Measurements from ENCODE around the gene RPP21. TPM values are rescaled to one million over a fixed set of nuclear protein-coding genes. Genes with fewer than 3 reads are reported as not detected.
A peak's percentile ranks its signal among the peaks of the same experiment; 100 is the strongest.

RPP21 gene
- polyA plus RNA-seq, 1 donor from 2014 or later, result 109 TPM

DNA sequence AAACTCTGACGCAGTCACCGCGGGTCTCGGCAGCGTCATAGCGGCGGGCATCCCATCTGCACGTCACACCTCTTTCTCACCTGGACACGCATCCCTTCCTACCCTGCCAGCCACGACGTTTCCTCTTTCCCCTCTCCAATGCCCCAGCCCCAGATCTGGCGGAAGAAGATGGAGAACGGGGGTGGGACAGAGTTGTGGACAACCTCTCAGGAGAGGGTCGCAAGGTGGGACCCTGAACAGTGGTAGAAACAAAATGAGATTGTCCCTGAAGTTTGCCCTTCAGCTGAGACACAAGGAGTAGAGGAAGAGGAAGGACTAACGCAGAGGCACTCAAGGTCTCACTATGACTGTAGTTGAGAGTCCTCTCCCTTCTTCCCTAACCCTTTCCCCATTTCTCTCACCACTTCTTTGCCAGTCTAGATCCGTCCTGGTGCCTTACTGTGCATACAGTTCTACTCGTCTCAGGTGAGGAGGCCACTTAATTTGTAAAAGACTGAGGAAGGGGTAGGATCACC lies 17.7 kb upstream of the RPP21 start:
- Histone ChIP-seq H3K27ac (ENCODE audit: low read length) (peak overlapping the region; percentile 92), H3K9me2 (ENCODE audit: insufficient read depth, low read length) (no peaks in the 10 kb centered on the region), H3K9me3 (ENCODE audit: low read length) (no peaks in the 10 kb centered on the region), H3K4me3 (ENCODE audit: low read length) (peak overlapping the region; percentile 79), H3F3A (ENCODE audit: insufficient read depth, low read length, poor library complexity, severe bottlenecking) (no peaks in the 10 kb centered on the region), H3K36me3 (ENCODE audit: insufficient read depth, low read length) (no peaks in the 10 kb centered on the region), H3K79me2 (replicated peaks; ENCODE audit: insufficient read depth, low read length) (peaks cover 33% of the 10 kb centered on the region), H3K27me3 (ENCODE audit: insufficient read depth, low read depth, low read length) (no peaks in the 10 kb centered on the region), H3K4me2 (ENCODE audit: low read length) (peak overlapping the region; percentile 98), H2AFZ (ENCODE audit: low read depth, low read length) (peak overlapping the region; percentile 63), H3K9ac (ENCODE audit: low read length) (peak overlapping the region; percentile 95), H4K20me1 (ENCODE audit: insufficient read depth) (no peaks in the 10 kb centered on the region)
- TF ChIP-seq RAD21 (conservative IDR thresholded peaks at IDR 0.05) (no peak), EZH2 (IDR thresholded peaks at IDR 0.05; ENCODE audit: borderline replicate concordance, insufficient read depth, low read length, poor library complexity, severe bottlenecking) (no peak), POLR2AphosphoS5 (IDR thresholded peaks at IDR 0.05) (peak; percentile 8), EP300 (conservative IDR thresholded peaks at IDR 0.05; ENCODE audit: poor library complexity, severe bottlenecking) (peak; percentile 43), MXI1 (conservative IDR thresholded peaks at IDR 0.05; ENCODE audit: poor library complexity, severe bottlenecking) (peak; percentile 7), TAF1 (IDR thresholded peaks at IDR 0.05; ENCODE audit: low read depth) (no peak), SMC3 (conservative IDR thresholded peaks at IDR 0.05; ENCODE audit: poor library complexity) (peak; percentile 0)
- TF ChIP-seq, protein P1, sequence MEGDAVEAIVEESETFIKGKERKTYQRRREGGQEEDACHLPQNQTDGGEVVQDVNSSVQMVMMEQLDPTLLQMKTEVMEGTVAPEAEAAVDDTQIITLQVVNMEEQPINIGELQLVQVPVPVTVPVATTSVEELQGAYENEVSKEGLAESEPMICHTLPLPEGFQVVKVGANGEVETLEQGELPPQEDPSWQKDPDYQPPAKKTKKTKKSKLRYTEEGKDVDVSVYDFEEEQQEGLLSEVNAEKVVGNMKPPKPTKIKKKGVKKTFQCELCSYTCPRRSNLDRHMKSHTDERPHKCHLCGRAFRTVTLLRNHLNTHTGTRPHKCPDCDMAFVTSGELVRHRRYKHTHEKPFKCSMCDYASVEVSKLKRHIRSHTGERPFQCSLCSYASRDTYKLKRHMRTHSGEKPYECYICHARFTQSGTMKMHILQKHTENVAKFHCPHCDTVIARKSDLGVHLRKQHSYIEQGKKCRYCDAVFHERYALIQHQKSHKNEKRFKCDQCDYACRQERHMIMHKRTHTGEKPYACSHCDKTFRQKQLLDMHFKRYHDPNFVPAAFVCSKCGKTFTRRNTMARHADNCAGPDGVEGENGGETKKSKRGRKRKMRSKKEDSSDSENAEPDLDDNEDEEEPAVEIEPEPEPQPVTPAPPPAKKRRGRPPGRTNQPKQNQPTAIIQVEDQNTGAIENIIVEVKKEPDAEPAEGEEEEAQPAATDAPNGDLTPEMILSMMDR (IDR thresholded peaks at IDR 0.05; ENCODE audit: poor library complexity, severe bottlenecking), result no peak
- TF ChIP-seq, protein P2, sequence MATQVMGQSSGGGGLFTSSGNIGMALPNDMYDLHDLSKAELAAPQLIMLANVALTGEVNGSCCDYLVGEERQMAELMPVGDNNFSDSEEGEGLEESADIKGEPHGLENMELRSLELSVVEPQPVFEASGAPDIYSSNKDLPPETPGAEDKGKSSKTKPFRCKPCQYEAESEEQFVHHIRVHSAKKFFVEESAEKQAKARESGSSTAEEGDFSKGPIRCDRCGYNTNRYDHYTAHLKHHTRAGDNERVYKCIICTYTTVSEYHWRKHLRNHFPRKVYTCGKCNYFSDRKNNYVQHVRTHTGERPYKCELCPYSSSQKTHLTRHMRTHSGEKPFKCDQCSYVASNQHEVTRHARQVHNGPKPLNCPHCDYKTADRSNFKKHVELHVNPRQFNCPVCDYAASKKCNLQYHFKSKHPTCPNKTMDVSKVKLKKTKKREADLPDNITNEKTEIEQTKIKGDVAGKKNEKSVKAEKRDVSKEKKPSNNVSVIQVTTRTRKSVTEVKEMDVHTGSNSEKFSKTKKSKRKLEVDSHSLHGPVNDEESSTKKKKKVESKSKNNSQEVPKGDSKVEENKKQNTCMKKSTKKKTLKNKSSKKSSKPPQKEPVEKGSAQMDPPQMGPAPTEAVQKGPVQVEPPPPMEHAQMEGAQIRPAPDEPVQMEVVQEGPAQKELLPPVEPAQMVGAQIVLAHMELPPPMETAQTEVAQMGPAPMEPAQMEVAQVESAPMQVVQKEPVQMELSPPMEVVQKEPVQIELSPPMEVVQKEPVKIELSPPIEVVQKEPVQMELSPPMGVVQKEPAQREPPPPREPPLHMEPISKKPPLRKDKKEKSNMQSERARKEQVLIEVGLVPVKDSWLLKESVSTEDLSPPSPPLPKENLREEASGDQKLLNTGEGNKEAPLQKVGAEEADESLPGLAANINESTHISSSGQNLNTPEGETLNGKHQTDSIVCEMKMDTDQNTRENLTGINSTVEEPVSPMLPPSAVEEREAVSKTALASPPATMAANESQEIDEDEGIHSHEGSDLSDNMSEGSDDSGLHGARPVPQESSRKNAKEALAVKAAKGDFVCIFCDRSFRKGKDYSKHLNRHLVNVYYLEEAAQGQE (IDR thresholded peaks at IDR 0.05; ENCODE audit: borderline replicate concordance), result no peak

DNA sequence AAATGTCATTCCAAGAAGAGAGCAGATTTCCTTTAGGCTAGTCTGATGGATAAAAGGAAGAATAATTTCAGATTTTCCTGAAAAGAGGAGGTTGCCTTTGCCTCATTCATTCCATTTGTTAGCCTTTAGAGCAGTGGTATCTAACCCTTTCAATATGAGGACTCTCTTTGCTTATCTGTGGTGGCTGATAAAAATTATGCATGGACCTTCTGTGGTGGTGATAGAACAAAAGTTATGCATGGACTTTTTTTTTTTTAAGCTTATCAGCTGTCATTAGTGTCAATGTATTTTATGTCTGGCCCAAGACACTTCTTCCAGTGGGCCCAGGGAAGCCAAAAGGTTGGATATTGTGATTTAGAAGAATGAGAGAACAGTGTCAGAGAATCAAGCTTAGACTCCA lies 16.6 kb upstream of the RPP21 start:
- no peak for TF ChIP-seq TAF1 (IDR thresholded peaks at IDR 0.05; ENCODE audit: low read depth)
- no peak for TF ChIP-seq EZH2 (IDR thresholded peaks at IDR 0.05; ENCODE audit: borderline replicate concordance, insufficient read depth, low read length, poor library complexity, severe bottlenecking)
- TF ChIP-seq RAD21 (conservative IDR thresholded peaks at IDR 0.05), result no peak
- TF ChIP-seq POLR2AphosphoS5 (IDR thresholded peaks at IDR 0.05), result no peak
- TF ChIP-seq, protein P1 (IDR thresholded peaks at IDR 0.05; ENCODE audit: poor library complexity, severe bottlenecking), result no peak
- TF ChIP-seq MXI1 (conservative IDR thresholded peaks at IDR 0.05; ENCODE audit: poor library complexity, severe bottlenecking), result no peak
- TF ChIP-seq EP300 (conservative IDR thresholded peaks at IDR 0.05; ENCODE audit: poor library complexity, severe bottlenecking), result no peak
- TF ChIP-seq, protein P2 (IDR thresholded peaks at IDR 0.05; ENCODE audit: borderline replicate concordance), result no peak
- no peak for TF ChIP-seq SMC3 (conservative IDR thresholded peaks at IDR 0.05; ENCODE audit: poor library complexity)
- no peaks in the 10 kb centered on the region for H3K9me2 ChIP-seq (ENCODE audit: insufficient read depth, low read length)
- no peak overlapping the region for H3K27ac ChIP-seq (ENCODE audit: low read length)
- H3K27me3 ChIP-seq (ENCODE audit: insufficient read depth, low read depth, low read length), result no peaks in the 10 kb centered on the region
- H2AFZ ChIP-seq (ENCODE audit: low read depth, low read length), result no peak overlapping the region
- H3F3A ChIP-seq (ENCODE audit: insufficient read depth, low read length, poor library complexity, severe bottlenecking), result no peaks in the 10 kb centered on the region
- peaks cover 21% of the 10 kb centered on the region for H3K79me2 ChIP-seq (replicated peaks; ENCODE audit: insufficient read depth, low read length)
- peak overlapping the region; percentile 79 for H3K4me3 ChIP-seq (ENCODE audit: low read length)
- H3K36me3 ChIP-seq (ENCODE audit: insufficient read depth, low read length), result peaks cover 6% of the 10 kb centered on the region
- H3K4me2 ChIP-seq (ENCODE audit: low read length), result no peak overlapping the region
- no peaks in the 10 kb centered on the region for H3K9me3 ChIP-seq (ENCODE audit: low read length)
- no peaks in the 10 kb centered on the region for H4K20me1 ChIP-seq (ENCODE audit: insufficient read depth)
- H3K9ac ChIP-seq (ENCODE audit: low read length), result no peak overlapping the region
